GM18951 (cell line): Measurements from ENCODE around the gene SHROOM3.

ENCODE experiments used
- POLR2A ChIP-seq: IDR thresholded peaks from 4 replicates; pipeline ENCODE4 v1.6.1; 2011; ENCODE audit warnings: mild to moderate bottlenecking; ENCODE audit not compliant: insufficient read length, insufficient read depth; ENCODE audit errors: extremely low read depth
- in situ Hi-C: fragments of 300-500 bp; cut with MboI; formaldehyde crosslinking; loops from one replicate; pipeline ENCODE4 v1.12.0; 2022; ENCODE audit warnings: low sequenced_read_pairs, mixed read lengths, inconsistent platforms; ENCODE audit not compliant: unreplicated experiment

Gene SHROOM3

GRCh38 chr4:76751612-76752343 lies 316.7 kb downstream of the SHROOM3 start:
- no peak for TF ChIP-seq POLR2A
- in situ Hi-C loops = loop anchor here (10.0 to 25.0 kb wide), 2 partner anchors 237 to 461 kb away; no protein-coding TSS in a partner anchor

GRCh38 chr4:76752861-76753501 lies 318.0 kb downstream of the SHROOM3 start:
- TF ChIP-seq POLR2A = no peak
- in situ Hi-C loops = loop anchor here (10.0 to 25.0 kb wide), 2 partner anchors 238 to 459 kb away; no protein-coding TSS in a partner anchor

- in situ Hi-C loops = loop anchor here (10.0 to 25.0 kb wide), 2 partner anchors 239 to 458 kb away; no protein-coding TSS in a partner anchor
- TF ChIP-seq POLR2A = no peak
These were observed 318.8 kb downstream of the SHROOM3 start for GRCh38 chr4:76753814-76754213.

- in situ Hi-C loops = loop anchor here (10.0 to 25.0 kb wide), 2 partner anchors 240 to 458 kb away; no protein-coding TSS in a partner anchor
These were observed 319.4 kb downstream of the SHROOM3 start for GRCh38 chr4:76754439-76754838.

GRCh38 chr4:76755756-76756155 lies 320.7 kb downstream of the SHROOM3 start:
- in situ Hi-C loops = loop anchor here (10.0 to 25.0 kb wide), 2 partner anchors 241 to 457 kb away; no protein-coding TSS in a partner anchor
- no peak for TF ChIP-seq POLR2A

More at GRCh38 chr4:76754439-76754838, 319.4 kb downstream of the SHROOM3 start:
- no peak for TF ChIP-seq POLR2A

- in situ Hi-C loops = loop anchor here (10.0 to 25.0 kb wide), 2 partner anchors 242 to 456 kb away; no protein-coding TSS in a partner anchor
- no peak for TF ChIP-seq POLR2A
These were observed 321.4 kb downstream of the SHROOM3 start for GRCh38 chr4:76756416-76756815.

GRCh38 chr4:76757418-76757939 lies 322.4 kb downstream of the SHROOM3 start:
- in situ Hi-C loops = loop anchor here (10.0 to 25.0 kb wide), 2 partner anchors 243 to 455 kb away; no protein-coding TSS in a partner anchor

GRCh38 chr4:76758290-76758882 lies 323.4 kb downstream of the SHROOM3 start:
- no peak for TF ChIP-seq POLR2A
- in situ Hi-C loops = loop anchor here (10.0 to 25.0 kb wide), 2 partner anchors 244 to 454 kb away; no protein-coding TSS in a partner anchor

More at GRCh38 chr4:76757418-76757939, 322.4 kb downstream of the SHROOM3 start:
- TF ChIP-seq POLR2A = no peak

- in situ Hi-C loops = loop anchor here (10.0 to 25.0 kb wide), 2 partner anchors 244 to 453 kb away; no protein-coding TSS in a partner anchor
These were observed 324.0 kb downstream of the SHROOM3 start for GRCh38 chr4:76758996-76759395.

GRCh38 chr4:76760193-76760592 lies 325.2 kb downstream of the SHROOM3 start:
- in situ Hi-C loops = loop anchor here (25.0 kb wide), 1 partner anchor 452 kb away; no protein-coding TSS in a partner anchor
- TF ChIP-seq POLR2A = no peak

More at GRCh38 chr4:76758996-76759395, 324.0 kb downstream of the SHROOM3 start:
- no peak for TF ChIP-seq POLR2A

- in situ Hi-C loops = loop anchor here (25.0 kb wide), 1 partner anchor 450 kb away; no protein-coding TSS in a partner anchor
These were observed 327.4 kb downstream of the SHROOM3 start for GRCh38 chr4:76762137-76763130.

More at GRCh38 chr4:76762137-76763130, 327.4 kb downstream of the SHROOM3 start:
- TF ChIP-seq POLR2A = no peak
